SKM-1 (cell line): ENCODE results near the gene DNAJB13.
A peak's percentile ranks its signal among the peaks of the same experiment; 100 is the strongest.
"Not testable (repeated sequence)": the region's sequence is repeated elsewhere in the genome, so short reads cannot be mapped to it uniquely, and the experiment has no call there.

ENCODE experiments used
- DNase-seq: peaks from one replicate; lab custom pipeline; 2025; ENCODE audit not compliant: unreplicated experiment; lab: John Stamatoyannopoulos, UW

The DNAJB13 gene

DNA sequence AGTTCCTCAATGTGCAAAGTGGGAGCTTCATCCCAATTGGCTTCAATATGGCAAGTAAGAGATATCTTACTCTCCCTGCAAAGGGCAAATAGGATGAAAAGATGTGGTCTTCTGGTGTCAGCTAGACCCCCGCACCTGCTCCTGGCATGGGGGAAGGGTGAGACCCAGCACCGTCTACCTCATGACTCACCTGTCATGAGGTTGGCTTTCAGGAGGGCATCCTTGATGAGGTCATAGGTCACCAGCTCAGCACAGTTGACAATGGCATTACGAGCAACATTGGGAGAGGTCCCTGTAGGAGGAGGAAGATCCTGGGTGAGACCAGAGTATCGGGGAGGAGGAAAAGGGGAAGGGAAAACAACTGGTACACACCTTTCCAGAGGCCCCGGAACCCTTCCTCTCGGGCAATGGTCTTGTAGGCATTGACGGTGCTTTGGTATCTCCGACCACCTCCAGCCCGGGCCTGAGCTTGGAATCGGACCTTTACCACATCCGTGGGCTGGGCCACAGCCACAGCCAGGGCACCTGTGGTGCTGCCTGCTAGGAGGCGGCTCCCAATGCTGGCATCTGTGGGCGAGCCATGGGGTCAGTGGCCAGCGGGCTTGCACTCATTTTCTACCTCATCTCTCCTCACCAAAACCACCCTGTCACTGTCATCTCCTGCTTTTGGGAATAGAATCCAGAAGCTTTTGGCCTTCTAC is 25.8 kb downstream of the DNAJB13 start:
- DNase-seq: no peak

DNA sequence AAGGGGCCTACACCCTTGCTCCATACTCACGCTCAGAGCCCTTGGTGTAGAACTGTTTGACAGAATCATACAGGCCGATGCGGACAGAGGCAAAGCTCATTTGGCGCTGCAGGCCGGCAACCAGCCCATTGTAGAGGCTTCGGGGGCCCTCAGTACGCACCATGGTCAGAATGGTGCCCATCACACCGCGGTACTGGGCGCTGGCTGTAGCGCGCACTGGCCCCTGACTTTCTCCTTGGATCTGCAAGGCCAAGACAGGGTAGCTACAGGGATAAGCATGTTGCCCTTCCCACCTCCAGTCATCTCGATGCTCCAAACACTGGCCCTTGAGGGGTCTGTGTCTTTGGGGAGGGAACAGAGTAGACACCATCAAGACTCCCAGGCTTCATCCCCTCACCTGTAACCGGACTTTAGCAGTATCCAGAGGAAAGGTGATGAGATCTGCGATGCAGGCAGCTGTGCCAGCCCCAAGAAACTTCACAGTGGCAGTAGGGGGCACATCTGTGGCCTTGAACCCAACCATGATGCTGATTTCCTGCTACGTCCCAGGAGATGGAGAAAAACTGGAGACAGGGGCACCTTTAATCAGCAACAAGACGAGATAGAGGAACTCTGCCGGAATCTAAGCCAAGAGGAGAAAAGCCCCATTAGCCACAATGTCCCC is 27.2 kb downstream of the DNAJB13 start:
- DNase-seq: no peak

DNA sequence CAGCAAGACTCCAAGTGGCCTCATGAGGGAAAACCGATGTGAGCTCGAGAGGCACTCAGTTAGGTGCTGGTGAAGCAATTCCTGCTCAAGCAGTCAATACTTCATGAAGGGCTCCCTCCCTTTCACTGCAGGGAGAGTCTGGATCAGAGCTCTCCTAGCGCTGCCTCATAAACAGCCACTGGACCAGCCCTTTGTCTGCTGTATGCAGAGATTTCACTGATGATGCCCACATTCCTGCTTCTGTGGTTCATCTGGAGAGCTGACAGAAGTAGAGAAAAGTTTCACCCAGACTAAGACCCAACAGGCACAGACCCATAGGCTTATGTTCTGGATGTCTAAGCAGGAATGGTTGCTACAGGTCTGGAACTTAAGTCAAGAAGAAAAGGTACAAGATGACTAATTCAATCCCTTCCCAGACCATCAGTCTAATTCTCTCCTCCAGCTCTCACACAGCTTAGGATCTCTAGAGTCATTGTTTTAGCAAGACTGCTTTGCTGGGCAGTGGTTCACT is 27.8 kb downstream of the DNAJB13 start:
- no peak for DNase-seq

DNA sequence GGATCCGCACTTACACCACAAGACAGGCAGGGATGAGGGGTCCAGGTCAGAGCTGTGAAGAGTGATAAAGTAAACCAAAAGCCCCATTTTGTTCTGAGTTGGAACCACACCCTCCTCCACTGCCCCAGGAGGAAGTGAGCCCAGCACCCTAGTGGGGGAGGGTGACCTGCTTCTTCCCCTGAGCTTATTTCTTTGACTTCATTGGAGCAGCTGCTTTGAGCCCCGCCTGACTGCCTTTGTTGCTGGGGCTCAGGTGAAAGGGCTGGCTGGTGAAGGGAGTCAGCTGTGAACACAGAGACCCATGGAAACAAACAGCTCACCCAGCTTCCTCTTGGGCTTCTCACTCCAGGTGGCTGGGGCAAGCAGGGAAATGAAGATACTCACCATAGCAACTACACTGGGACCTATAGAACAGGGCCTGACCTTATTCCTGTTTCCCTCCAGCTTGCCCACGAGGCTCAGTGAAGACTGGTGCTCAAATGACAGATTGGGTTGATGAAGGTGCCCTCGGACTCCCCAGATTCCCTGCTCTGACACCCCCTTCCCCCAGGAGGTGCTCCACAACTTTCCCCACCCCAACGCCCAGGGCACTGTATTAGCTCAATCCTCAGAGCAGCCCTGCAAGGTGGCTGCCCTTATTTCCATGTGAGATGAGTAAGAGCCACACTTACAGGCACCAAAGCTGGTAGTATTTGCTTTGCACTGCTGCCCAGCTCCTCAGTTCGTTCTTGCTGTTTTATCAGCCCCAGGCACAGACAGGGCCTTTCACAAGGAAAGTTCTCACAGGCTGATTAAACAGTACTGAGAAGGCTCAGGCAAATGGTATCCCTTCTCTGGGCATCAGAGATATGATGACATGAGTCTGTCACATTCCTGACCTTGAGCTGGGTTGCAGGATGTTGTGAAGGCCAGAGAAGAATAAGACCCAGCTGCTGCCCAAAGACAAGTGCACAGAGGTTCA is 29.5 kb downstream of the DNAJB13 start:
- DNase-seq: peak; percentile 76

DNA sequence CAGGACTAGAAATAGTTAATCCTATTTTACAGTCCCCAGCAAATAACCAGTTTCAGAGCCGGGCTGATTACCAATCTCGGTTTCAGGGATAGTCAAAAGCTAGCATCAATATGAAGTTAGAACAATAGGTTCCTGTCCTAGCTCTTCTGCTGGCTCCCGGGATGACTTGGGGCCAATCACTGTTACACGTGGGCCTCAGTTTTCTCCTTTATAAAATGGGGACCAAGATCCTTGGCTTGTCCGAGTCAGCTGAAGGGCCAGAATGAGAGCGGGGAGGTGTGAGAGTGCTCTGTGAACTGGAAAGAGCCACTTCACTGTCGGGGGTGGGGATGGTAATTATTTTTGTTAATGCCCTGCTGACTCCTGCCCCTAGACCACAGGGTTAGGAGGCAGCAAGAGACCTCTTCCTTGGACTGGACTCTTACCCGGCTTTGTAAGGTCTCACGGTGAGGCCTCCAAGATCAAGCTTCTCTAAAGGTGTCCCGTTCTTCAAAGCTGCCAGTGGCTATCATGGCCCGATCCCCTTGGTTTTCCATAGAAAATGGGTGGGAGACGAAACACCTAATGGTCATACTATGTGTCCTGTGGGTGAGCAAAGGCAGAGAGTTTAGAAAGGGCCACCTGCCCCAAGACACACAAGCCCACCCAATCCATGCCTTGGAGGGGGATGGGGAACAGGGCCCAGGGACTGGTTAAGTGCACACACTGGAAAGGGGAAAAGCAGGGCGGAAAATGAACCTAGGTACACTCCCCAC is 30.4 kb downstream of the DNAJB13 start:
- DNase-seq: no peak

DNA sequence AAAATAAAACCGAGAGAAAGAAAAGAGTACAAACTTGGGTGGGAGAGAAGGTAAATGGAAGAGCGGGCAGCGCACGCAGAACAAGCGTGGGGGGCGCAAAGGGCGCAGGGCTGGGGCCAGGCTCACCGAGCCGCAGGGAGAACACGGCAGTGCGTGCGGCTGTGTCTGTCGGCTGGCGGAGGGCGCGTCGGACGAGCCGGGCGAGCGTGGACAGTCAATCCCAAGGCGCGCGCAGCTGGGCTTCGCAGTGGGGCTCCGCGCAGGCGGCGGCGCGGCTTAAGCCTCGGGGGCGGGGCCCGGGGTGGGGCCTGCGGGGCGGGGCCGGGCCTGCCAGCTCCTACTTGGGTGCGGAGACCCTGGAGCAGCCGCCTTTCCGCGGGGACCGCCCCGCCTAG is 31.8 kb downstream of the DNAJB13 start, which contains the start of gene UCP2:
TSS of gene UCP2 (minus strand) at position 249 of the 395 bp plus-strand sequence. CDS start 4,465 bp downstream, outside the sequence.
- DNase-seq: peak; percentile 73

DNA sequence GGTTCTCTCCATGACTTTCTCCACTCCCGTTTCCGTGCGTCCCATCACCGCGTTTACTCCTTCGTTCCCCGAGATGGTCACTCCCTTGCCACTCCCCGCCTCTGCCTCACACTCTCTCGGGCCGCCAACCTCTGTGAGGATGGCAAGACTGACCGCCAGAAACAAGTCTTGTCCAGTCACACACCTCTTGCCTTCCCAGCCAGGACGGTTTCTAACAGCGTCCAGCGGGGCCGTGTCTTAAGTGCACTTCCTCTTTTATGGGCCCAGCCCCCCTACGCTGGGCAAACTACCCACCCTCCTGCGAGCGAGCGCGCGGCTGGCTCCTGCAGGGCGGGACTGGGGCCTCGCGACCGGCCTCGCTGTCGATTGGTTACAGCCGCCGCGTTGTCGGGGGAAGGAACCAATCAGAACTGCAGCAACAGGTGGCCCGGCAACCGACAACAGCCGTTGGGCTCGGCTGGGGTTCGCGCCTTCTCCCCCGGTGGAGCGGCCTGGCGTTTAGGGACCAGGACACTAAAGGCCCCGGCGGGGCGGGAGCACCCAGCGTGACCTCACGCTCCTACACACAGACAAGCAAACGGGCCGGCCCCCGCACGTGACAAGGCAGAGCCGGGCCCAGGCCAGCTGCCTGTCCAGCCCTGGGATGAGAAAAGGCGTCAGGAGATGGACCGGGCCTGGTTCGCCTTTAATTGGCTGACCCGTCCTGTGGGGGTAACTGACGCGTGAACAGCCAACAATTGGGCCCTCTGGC is 32.3 kb downstream of the DNAJB13 start:
- DNase-seq: peak; percentile 94

DNA sequence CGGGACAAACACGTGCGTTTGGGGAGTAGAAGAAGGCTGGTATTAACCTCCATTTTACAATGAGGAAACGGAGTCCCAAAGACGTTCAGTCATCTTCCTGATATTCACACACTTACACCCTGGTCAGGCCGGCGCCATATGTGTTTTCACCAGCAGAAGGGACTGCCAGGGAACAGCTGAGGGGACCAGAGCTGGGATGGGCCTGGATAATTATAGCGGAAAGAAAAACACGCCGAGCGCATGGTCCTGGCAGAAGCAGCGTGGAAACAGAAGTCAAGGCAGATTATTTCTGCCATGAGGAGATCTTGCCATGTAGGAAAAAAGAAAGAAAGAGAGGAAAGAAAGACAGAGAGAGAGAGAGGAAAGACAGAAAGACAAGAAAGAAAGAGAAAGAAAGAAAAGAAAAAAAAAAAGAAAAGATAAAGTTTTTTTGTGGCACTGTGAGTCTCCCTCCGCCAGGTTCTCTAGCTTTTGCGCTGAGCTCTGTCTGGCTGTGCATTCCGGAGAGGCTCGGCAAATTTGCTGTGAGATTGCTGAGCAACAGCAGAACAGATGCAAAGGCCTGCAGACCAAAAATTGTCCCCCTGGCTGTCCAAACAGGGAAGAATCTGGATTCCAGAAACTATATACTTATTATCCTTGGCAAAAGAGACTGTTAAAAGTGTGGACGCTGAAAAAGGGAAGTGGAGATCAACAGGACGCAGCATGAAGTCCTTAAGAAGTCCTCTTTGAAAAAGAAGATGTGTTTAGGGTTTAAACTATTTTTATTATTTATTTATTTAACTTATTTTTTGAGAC is 33.1 kb downstream of the DNAJB13 start:
- DNase-seq: peak; percentile 22

DNA sequence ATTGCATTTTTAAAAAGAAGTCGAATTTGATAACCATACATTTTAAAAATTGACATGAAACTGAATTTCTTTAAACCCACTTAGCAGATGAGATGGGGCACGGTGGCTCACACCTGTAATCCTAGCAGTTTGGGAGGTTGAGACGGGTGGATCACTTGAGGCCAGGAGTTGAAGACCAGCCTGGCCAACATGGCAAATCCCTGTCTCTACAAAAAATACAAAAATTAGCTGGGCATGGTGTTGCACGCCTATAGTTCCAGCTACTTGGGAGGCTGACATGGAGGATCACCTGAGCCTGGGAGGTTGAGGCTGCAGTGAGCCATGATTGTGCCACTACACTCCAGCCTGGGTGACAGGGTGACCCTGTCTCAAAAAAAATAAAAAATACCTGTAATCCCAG is 34.8 kb downstream of the DNAJB13 start:
- DNase-seq: not testable (repeated sequence)

DNA sequence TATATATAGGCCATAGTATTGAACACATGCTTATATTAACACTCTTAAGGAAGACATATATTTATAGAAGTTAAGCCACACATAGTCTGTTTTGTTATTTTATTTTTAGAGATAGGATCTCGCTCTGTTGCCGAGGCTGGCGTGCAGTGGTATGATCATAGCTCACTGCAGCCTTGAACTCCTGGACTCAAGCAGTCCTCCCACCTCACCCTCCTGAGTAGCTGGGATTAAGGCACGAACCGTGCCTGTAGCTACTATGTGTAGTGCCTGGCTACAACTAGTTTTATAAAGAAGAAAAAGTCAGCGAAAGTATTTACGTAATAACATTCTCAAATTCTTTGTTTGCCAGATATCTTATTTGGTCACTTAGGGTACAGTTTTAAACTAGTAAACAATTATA is 37.4 kb downstream of the DNAJB13 start:
- no peak for DNase-seq

DNA sequence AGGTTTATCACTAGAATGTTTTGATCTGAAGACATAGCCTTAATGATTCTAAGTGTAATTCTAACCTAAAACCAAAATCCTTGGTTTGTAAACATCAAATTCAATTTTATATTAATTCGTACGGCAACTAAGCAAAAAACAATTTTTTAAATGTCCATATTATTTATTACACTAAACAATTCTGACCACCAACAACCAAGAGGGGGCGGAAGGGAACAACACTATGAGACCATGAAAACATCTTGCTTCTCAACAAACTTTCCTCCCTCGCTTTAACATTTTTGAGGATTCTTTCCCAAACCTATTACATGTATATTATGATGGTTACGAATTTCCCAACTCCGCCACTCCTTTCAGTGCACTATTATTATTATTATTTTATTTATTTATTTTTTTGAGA is 38.3 kb downstream of the DNAJB13 start:
- no peak for DNase-seq

DNA sequence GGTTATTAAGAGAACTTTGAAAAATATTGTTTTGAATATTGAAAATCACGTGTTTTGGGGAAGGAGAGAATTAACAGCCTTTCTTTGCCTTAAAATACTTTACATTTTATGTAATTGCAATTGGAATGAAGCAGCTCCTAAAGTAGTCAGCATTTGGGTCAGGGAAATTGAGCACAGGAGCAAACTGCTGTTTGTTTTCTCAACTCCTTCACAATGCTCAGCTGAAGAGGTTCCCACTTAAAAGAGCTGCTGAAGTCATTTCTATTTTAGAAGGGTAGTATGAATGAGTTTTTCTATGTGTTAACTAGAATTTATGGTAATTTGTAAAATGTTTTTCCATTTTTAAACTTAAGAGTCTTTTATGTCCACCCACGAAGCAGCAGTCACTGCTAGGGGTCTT is 39.9 kb downstream of the DNAJB13 start:
- no peak for DNase-seq

DNA sequence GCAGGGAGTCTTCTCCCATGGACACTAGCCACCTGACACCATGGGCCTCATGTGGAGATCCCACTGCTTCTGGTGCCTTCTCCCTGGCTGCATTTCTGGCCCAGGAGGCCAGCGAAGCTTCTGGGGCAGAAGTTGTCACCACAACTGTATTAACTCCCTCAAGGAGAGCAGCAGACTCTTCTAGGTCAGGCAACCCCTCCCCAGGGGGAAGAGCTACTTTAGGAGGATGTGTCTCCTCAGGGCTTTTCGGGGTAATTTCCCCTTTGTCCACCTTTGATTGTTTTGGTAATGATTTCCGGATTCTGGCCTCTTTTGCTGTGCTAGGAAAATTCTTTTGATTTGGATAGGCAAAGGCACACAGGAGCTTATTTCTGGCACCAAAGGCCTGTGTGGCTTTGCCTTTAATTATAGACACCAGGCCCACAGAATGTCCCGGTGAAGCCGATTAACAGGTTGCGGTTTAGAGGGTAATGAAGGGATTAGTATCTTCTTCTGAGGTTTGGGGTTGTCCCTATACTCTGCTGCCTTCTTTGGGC is 40.7 kb downstream of the DNAJB13 start:
- no peak for DNase-seq

DNA sequence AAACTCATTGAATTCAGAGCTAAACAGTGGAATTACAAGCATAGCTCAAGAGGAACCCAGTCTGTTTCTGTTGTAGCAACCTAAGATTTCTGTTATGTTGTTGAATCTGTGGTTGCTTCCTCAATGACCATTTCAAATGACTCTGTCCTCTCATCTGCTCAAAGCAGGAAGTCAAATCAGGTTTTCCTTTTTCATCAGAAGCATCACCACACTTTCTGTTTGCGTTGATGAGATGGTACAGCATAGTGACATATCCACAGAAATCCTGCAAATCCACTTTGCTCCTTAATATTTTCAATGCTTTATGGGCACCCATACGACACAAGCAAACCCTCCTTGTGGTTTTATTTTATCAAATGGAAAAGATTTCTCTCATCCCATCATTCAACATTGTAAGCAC is 44.4 kb downstream of the DNAJB13 start:
- peak; percentile 61 for DNase-seq

DNA sequence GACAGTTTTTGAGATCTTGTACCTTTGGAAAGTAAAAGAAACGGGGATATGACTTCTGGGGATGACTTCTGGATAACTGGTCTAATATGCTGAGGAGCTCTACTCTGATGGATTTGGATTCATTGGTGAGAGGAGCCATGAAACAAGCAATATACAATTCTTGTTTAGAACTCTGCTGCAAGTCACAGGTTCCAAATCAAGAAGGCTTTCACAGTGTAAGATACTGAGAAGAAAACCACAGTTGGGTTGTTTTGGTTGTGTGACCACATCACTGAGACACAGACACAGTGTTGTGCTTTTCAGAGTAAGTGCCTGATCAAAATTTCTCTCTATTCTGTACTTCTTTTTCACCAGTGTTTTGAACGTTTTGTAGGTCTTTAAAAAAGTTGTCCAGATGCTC is 44.9 kb downstream of the DNAJB13 start:
- no peak for DNase-seq

DNA sequence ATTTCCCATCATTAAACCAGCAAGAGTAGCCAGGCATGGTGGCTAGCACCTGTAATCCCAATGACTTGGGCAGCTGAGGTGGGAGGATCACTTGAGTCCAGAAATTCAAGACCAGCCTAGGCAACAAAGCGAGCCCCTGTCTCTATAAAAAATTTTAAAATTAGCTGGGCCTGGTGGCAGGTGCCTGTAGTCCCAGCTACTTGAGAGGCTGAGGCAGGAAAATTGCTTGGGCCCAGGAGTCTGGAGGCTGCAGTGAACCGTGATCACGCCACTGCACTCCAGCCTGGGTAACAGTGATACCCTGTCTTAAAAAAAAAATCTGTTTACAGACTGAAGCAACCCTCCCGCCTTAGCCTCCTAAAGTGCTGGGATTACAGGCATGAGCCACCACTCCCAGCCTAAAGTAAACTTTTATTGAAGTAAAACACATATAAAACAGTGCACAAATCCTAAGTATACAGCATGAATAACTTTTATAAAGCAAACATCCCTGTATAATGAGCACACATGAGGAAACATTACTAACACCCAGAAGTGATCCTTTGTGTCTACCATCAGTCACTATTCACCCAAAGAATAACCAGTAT is 45.4 kb downstream of the DNAJB13 start:
- no peak for DNase-seq

DNA sequence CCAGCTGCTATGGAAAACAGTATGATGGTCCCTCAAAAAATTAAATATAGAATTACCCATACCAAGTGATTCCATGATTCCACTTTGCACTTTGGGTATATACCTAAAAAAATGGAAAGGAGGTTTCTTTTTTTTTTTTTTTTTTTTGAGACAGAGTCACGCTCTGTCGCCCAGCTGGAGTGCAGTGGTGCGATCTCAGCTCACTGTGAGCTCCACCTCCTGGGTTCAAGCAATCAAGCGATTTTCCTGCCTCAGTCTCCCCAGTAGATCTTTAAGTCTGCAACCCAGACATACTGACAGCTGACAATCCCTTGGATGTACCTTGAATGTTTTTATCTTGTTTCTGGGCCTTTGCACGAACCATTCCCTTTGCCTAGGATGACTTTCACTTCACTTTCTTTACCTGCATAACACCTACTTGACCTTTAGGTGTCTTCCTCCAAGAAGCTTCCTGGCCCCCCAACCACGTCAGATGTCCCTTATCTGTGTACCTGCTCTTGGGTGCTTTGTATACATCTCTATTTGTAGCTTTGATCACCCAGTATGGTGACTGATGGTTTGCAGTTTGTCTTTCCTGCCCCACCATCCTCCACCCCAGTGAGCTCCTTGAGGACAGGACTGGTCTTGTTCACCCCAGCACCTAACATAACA is 46.4 kb downstream of the DNAJB13 start:
- DNase-seq: no peak
